DND-41 (cell line): ENCODE results near the gene PIN4.

Experiments used
- ATAC-seq: fragments of 200-7000 bp; cut with Tn5 transposase; 3 replicates; pipeline ENCODE4 v1.9.1; 2021; ENCODE audit warnings: low read depth; ENCODE audit not compliant: insufficient read depth
- DNase-seq: peaks from one replicate; pipeline ENCODE4 v3.0.0-alpha.2; 2020
- H2AFZ ChIP-seq: 2 replicates; pipeline ENCODE4 v1.6.0; 2012; ENCODE audit warnings: low read depth, low read length
- H3K27ac ChIP-seq: 2 replicates; pipeline ENCODE4 v1.5.1; 2012; ENCODE audit warnings: low read length, inconsistent platforms
- H3K27me3 ChIP-seq: fragments of 200-600 bp; sonication (generic); 2 replicates; pipeline ENCODE4 v1.6.0; 2012; ENCODE audit warnings: low read length, mild to moderate bottlenecking, inconsistent platforms; ENCODE audit not compliant: insufficient read depth, poor library complexity
- H3K36me3 ChIP-seq: 2 replicates; pipeline ENCODE4 v1.5.1; 2012; ENCODE audit warnings: low read length, inconsistent platforms; ENCODE audit not compliant: insufficient read depth
- H3K4me1 ChIP-seq: 2 replicates; pipeline ENCODE4 v1.5.1; 2012; ENCODE audit warnings: mild to moderate bottlenecking, low read length; ENCODE audit not compliant: insufficient read depth
- H3K4me2 ChIP-seq: 2 replicates; pipeline ENCODE4 v1.6.0; 2012; ENCODE audit warnings: mild to moderate bottlenecking, moderate library complexity, low read length, inconsistent platforms; ENCODE audit not compliant: insufficient read depth
- H3K4me3 ChIP-seq, 2 experiments: fragments of 200-600 bp in 1 of 2; shearing (Covaris generic) in 1 of 2; 2 replicates each; pipeline ENCODE4 v1.5.1; 2012 to 2016; ENCODE audit warnings: inconsistent platforms in 2 of 2, low read length in 2 of 2, mild to moderate bottlenecking in 2 of 2, low read depth in 1 of 2, moderate library complexity in 1 of 2
- H3K79me2 ChIP-seq: 2 replicates; pipeline ENCODE4 v1.6.0; 2012; ENCODE audit warnings: low read length, inconsistent platforms; ENCODE audit not compliant: insufficient read depth
- H3K9ac ChIP-seq: 2 replicates; pipeline ENCODE4 v1.6.0; 2012; ENCODE audit warnings: low read depth, mild to moderate bottlenecking, inconsistent platforms, low read length, moderate library complexity
- H3K9me3 ChIP-seq: 2 replicates; pipeline ENCODE4 v1.5.1; 2012; ENCODE audit warnings: low read length, moderate library complexity, mild to moderate bottlenecking, inconsistent platforms; ENCODE audit not compliant: insufficient read depth, severe bottlenecking
- H4K20me1 ChIP-seq: 2 replicates; pipeline ENCODE4 v1.6.0; 2012; ENCODE audit warnings: low read length; ENCODE audit not compliant: insufficient read depth
- CTCF ChIP-seq: IDR thresholded peaks from 2 replicates; pipeline ENCODE4 v1.5.1; 2012; ENCODE audit warnings: borderline replicate concordance, low read length, moderate library complexity, mild to moderate bottlenecking; ENCODE audit not compliant: poor library complexity, severe bottlenecking; ENCODE audit errors: extremely low read depth
- EZH2 ChIP-seq: IDR thresholded peaks from 3 replicates; pipeline ENCODE4 v1.6.1; 2012; ENCODE audit warnings: borderline replicate concordance, low read depth, mild to moderate bottlenecking, moderate library complexity, low read length, inconsistent platforms; ENCODE audit not compliant: severe bottlenecking

Gene PIN4

GRCh38 chrX:72245461-72246089 lies 64.0 kb downstream of the PIN4 start:
- Histone ChIP-seq H3K27me3 (no peaks in the 10 kb centered on the region), H3K4me2 (no peak overlapping the region), H3K27ac (no peak overlapping the region), H3K9me3 (no peaks in the 10 kb centered on the region), H3K79me2 (no peaks in the 10 kb centered on the region), H3K4me1 (no peaks in the 10 kb centered on the region), H2AFZ (no peak overlapping the region), H3K4me3 (no peak overlapping the region), H3K9ac (no peak overlapping the region), H3K36me3 (no peaks in the 10 kb centered on the region), H4K20me1 (no peaks in the 10 kb centered on the region)
- peak; percentile 69 for ATAC-seq
- TF ChIP-seq CTCF: peak; percentile 74
- TF ChIP-seq EZH2: no peak
- peak; percentile 48 for DNase-seq

GRCh38 chrX:72247206-72247942 lies 65.8 kb downstream of the PIN4 start:
- H4K20me1 ChIP-seq: no peaks in the 10 kb centered on the region
- no peaks in the 10 kb centered on the region for H3K36me3 ChIP-seq
- H3K27me3 ChIP-seq: no peaks in the 10 kb centered on the region
- no peaks in the 10 kb centered on the region for H3K4me1 ChIP-seq
- ATAC-seq (no peak), DNase-seq (no peak)
- H3K4me3 ChIP-seq: no peak overlapping the region
- TF ChIP-seq CTCF (no peak), EZH2 (no peak)
- H3K27ac ChIP-seq: no peak overlapping the region
- no peaks in the 10 kb centered on the region for H3K79me2 ChIP-seq
- no peak overlapping the region for H3K4me2 ChIP-seq
- H2AFZ ChIP-seq: no peak overlapping the region
- no peak overlapping the region for H3K9ac ChIP-seq
- no peaks in the 10 kb centered on the region for H3K9me3 ChIP-seq
